ENCODE measurements around the gene STXBP4.

STXBP4 gene

GRCh38 chr17:54992797-54993639 is 24.5 kb downstream of the STXBP4 start:
- H3K27ac Mint-ChIP-seq, result no peak overlapping the region
- no peak overlapping the region for H3K4me3 Mint-ChIP-seq
- no peaks in the 10 kb centered on the region for H3K36me3 Mint-ChIP-seq (ENCODE audit: low read depth)
- peak; percentile 72 for TF ChIP-seq CTCF (IDR thresholded peaks at IDR 0.05)
- H3K4me1 Mint-ChIP-seq, result no peaks in the 10 kb centered on the region
- peak; percentile 20 for DNase-seq
- peaks cover 3% of the 10 kb centered on the region for H3K27me3 Mint-ChIP-seq (ENCODE audit: low read depth, poor library complexity)
- H3K9me3 Mint-ChIP-seq, result no peaks in the 10 kb centered on the region

GRCh38 chr17:54996441-54996840 is 27.9 kb downstream of the STXBP4 start:
- H3K4me3 Mint-ChIP-seq, result no peak overlapping the region
- H3K4me1 Mint-ChIP-seq, result no peaks in the 10 kb centered on the region
- no peak for TF ChIP-seq CTCF (IDR thresholded peaks at IDR 0.05)
- DNase-seq, result no peak
- peaks cover 6% of the 10 kb centered on the region for H3K36me3 Mint-ChIP-seq (ENCODE audit: low read depth)
- no peaks in the 10 kb centered on the region for H3K9me3 Mint-ChIP-seq
- no peak overlapping the region for H3K27ac Mint-ChIP-seq
- no peaks in the 10 kb centered on the region for H3K27me3 Mint-ChIP-seq (ENCODE audit: low read depth, poor library complexity)

GRCh38 chr17:55002458-55002857 is 33.9 kb downstream of the STXBP4 start:
- H3K27me3 Mint-ChIP-seq (ENCODE audit: low read depth, poor library complexity), result no peaks in the 10 kb centered on the region
- no peak for TF ChIP-seq CTCF (IDR thresholded peaks at IDR 0.05)
- no peaks in the 10 kb centered on the region for H3K9me3 Mint-ChIP-seq
- H3K4me1 Mint-ChIP-seq, result no peaks in the 10 kb centered on the region
- no peak for DNase-seq
- no peak overlapping the region for H3K4me3 Mint-ChIP-seq
- H3K36me3 Mint-ChIP-seq (ENCODE audit: low read depth), result peaks cover 16% of the 10 kb centered on the region
- H3K27ac Mint-ChIP-seq, result no peak overlapping the region

GRCh38 chr17:55004484-55004883 is 35.9 kb downstream of the STXBP4 start:
- H3K27me3 Mint-ChIP-seq (ENCODE audit: low read depth, poor library complexity), result no peaks in the 10 kb centered on the region
- DNase-seq, result no peak
- TF ChIP-seq CTCF (IDR thresholded peaks at IDR 0.05), result no peak
- peaks cover 29% of the 10 kb centered on the region for H3K36me3 Mint-ChIP-seq (ENCODE audit: low read depth)
- H3K9me3 Mint-ChIP-seq, result no peaks in the 10 kb centered on the region
- no peaks in the 10 kb centered on the region for H3K4me1 Mint-ChIP-seq
- H3K4me3 Mint-ChIP-seq, result no peak overlapping the region
- peak overlapping the region; percentile 61 for H3K27ac Mint-ChIP-seq

- H3K36me3 Mint-ChIP-seq (ENCODE audit: low read depth), result peaks cover 35% of the 10 kb centered on the region
- H3K27ac Mint-ChIP-seq, result no peak overlapping the region
- DNase-seq, result no peak
- peak; percentile 36 for TF ChIP-seq CTCF (IDR thresholded peaks at IDR 0.05)
- no peaks in the 10 kb centered on the region for H3K9me3 Mint-ChIP-seq
- H3K4me1 Mint-ChIP-seq, result no peaks in the 10 kb centered on the region
- no peaks in the 10 kb centered on the region for H3K27me3 Mint-ChIP-seq (ENCODE audit: low read depth, poor library complexity)
- H3K4me3 Mint-ChIP-seq, result no peak overlapping the region
These were observed 37.0 kb downstream of the STXBP4 start for GRCh38 chr17:55005520-55005919.

GRCh38 chr17:55023626-55024025 is 55.1 kb downstream of the STXBP4 start:
- Mint-ChIP-seq H3K36me3 (ENCODE audit: low read depth) (peaks cover 27% of the 10 kb centered on the region), H3K27me3 (ENCODE audit: low read depth, poor library complexity) (no peaks in the 10 kb centered on the region), H3K4me1 (no peaks in the 10 kb centered on the region), H3K4me3 (no peak overlapping the region), H3K9me3 (no peaks in the 10 kb centered on the region), H3K27ac (no peak overlapping the region)
- no peak for TF ChIP-seq CTCF (IDR thresholded peaks at IDR 0.05)
- no peak for DNase-seq
